GM23338 (cell line): Measurements from ENCODE around the gene DCN. TPM values are rescaled to one million over a fixed set of nuclear protein-coding genes. Genes with fewer than 3 reads are reported as not detected.

ENCODE experiments used
- CTCF ChIP-seq, 2 experiments: fragments of 200-600 bp in 1 of 2; sonication (generic) in 1 of 2; conservative IDR thresholded peaks; 2 replicates each; pipeline versions ENCODE4 v1.5.1 to v1.6.1; 2016 to 2017; ENCODE audit warnings: antibody characterized with exemption in 2 of 2, low read depth in 2 of 2, mild to moderate bottlenecking in 2 of 2, moderate library complexity in 1 of 2
- EZH2 ChIP-seq: fragments of 200-600 bp; sonication (generic); IDR thresholded peaks from one replicate; pipeline ENCODE4 v1.8.0; 2017; ENCODE audit warnings: antibody characterized with exemption, mild to moderate bottlenecking, low read depth; ENCODE audit not compliant: unreplicated experiment
- NANOG ChIP-seq: IDR thresholded peaks from 2 replicates; pipeline ENCODE4 v1.6.1; 2016; ENCODE audit warnings: antibody characterized with exemption, borderline replicate concordance
- POLR2AphosphoS5 ChIP-seq: IDR thresholded peaks from 2 replicates; pipeline ENCODE4 v1.6.1; 2016; ENCODE audit warnings: antibody characterized with exemption, low read depth
- REST ChIP-seq: IDR thresholded peaks from one replicate; pipeline ENCODE4 v1.6.1; 2018; ENCODE audit warnings: antibody characterized with exemption; ENCODE audit not compliant: unreplicated experiment
- STAT1 ChIP-seq: IDR thresholded peaks from one replicate; pipeline ENCODE4 v1.6.1; 2016; ENCODE audit warnings: antibody characterized with exemption; ENCODE audit not compliant: unreplicated experiment
- ZNF331 ChIP-seq: fragments of 250-450 bp; sonication (Bioruptor Pico); IDR thresholded peaks from 2 replicates; pipeline ENCODE4 v1.5.0; 2020; ENCODE audit warnings: low read depth, mild to moderate bottlenecking, moderate library complexity
- ZNF462 ChIP-seq: fragments of 250-450 bp; sonication (Bioruptor Pico); IDR thresholded peaks from 2 replicates; pipeline ENCODE4 v1.5.0; 2020; ENCODE audit warnings: mild to moderate bottlenecking, moderate library complexity
- polyA plus RNA-seq: library from polyadenylated mRNA; unstranded; fragments of >200 nt; fragmentation: Nextera tagmentation; extraction: Ambion mirVana; gene quantifications from 2 replicates; pipeline ENCODE4 v1.2.1, GENCODE V29; 2016
- total RNA-seq: library from RNA; depleted of rRNA; stranded (reverse); fragments of >200 nt; shearing (Covaris generic); gene quantifications from 2 replicates; pipeline ENCODE4 v1.2.3, GENCODE V29; 2014

The DCN gene
- total and polyA plus RNA-seq, 2 experiments from 2014 or later: not detected

- TF ChIP-seq ZNF462 (CRISPR knock-in tag): no peak
- TF ChIP-seq NANOG: no peak
- TF ChIP-seq REST: no peak
- no peak for TF ChIP-seq EZH2
- no peak for TF ChIP-seq STAT1
- TF ChIP-seq POLR2AphosphoS5: no peak
- no peak for TF ChIP-seq ZNF331 (CRISPR knock-in tag)
- TF ChIP-seq CTCF (conservative IDR thresholded peaks at IDR 0.05; ENCODE audit: low read depth in 2 of 2): no peak
Measured at GRCh38 chr12:91120781-91121180, 61.8 kb downstream of the DCN start (continued).
